ENCODE results near the gene ADAM23. TPM values are rescaled to one million over a fixed set of nuclear protein-coding genes. Genes with fewer than 3 reads are reported as not detected.
A peak's percentile ranks its signal among the peaks of the same experiment; 100 is the strongest.

ADAM23 gene
- total RNA-seq, 2 donors from 2014 or later: 0.06 to 0.07 TPM

DNA sequence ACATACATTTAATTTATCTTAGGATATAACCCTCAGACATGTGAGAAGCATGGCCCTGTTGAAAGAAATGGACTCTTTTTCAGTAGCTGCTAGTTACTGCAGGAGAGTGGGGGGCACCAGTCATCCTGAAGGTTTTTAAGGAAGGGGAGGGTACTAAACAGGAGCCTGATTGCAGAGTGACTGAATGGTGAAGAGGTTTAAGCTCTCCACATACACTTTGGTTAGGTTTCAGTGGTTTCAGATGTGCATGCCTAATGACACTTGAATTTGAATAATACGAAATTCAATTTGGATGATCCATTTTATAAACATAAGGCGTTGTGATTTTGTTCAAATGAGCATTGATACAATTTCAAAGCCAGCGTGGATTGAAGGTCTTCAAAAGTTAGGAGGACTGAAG is 188.0 kb downstream of the ADAM23 start:
- Mint-ChIP-seq H3K36me3 (no peaks in the 10 kb centered on the region), H3K9me3 (no peaks in the 10 kb centered on the region), H3K27ac (no peak overlapping the region)
- DNase-seq (ENCODE audit: low spot score in 2 of 2) (no peak), ATAC-seq (no peak)

DNA sequence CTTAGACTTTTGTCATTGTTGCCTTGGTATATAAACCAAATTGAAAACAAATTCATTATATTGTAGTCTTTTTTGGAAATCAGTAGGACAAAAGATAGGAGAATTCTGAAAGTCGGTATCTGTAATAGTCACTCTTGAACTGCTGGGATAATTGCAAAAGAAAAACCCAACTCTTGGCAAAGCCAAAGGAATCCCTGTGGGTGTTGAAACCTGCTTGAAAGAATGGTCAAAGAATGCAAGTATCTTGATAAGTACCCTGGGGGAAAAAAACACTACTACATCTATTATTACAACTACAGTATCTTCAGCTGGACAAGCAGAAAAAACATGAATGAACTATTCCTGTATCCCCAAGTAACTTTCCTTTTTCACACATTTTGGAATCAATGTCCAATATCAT is 191.7 kb downstream of the ADAM23 start:
- H3K27ac Mint-ChIP-seq: no peak overlapping the region
- ATAC-seq (no peak), DNase-seq (ENCODE audit: low spot score in 2 of 2) (no peak)
- H3K36me3 Mint-ChIP-seq: no peaks in the 10 kb centered on the region
- no peaks in the 10 kb centered on the region for H3K9me3 Mint-ChIP-seq

DNA sequence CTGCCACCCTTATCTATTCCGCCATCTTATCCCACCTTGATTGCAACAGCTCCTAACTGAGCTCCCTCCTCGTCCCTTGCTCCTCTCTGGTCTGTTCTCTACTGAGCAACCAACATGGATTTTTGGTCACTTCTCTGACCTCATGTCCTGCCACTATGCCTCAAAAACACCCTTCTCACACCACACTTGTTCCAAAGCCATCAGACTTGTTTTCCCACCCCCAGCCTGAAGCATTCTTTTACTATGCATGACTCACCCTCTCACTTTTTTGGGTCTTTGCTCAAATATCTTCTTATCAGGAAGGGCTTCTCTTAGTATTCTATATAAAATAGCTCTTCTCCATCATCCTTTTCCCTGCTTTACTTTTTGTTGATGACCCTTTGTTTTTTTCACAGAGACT is 196.3 kb downstream of the ADAM23 start:
- no peak overlapping the region for H3K27ac Mint-ChIP-seq

GRCh38 chr2:206641226-206641625 is 197.9 kb downstream of the ADAM23 start:
- H3K36me3 Mint-ChIP-seq: peaks cover 0 to 4% of the 10 kb centered on the region in 2 donors
- no peak for DNase-seq (ENCODE audit: low spot score in 2 of 2)
- no peak overlapping the region for H3K27ac Mint-ChIP-seq
- no peaks in the 10 kb centered on the region for H3K9me3 Mint-ChIP-seq
- no peak for ATAC-seq

More for the DNA sequence above, 196.3 kb downstream of the ADAM23 start:
- ATAC-seq (no peak), DNase-seq (ENCODE audit: low spot score in 2 of 2) (no peak)
- H3K36me3 Mint-ChIP-seq: peaks cover 0 to 4% of the 10 kb centered on the region in 2 donors
- no peaks in the 10 kb centered on the region for H3K9me3 Mint-ChIP-seq

GRCh38 chr2:206642075-206643025 is 199.0 kb downstream of the ADAM23 start, which contains the start of gene FAM237A:
Gene FAM237A, plus strand, starts transcription at chr2:206642487. Its CDS starts 1,750 bp downstream, at chr2:206644237.
- ATAC-seq (peak in 1 of 2 donors; percentile 34), DNase-seq (ENCODE audit: low spot score in 2 of 2) (peak in 1 of 2 donors; percentile 19)
- Mint-ChIP-seq H3K9me3 (no peaks in the 10 kb centered on the region), H3K27ac (no peak within 1 kb of the TSS), H3K36me3 (peaks cover 0 to 4% of the 10 kb centered on the region in 2 donors)

- DNase-seq (ENCODE audit: low spot score in 2 of 2): no peak
- Mint-ChIP-seq H3K9me3 (no peaks in the 10 kb centered on the region), H3K36me3 (no peaks in the 10 kb centered on the region), H3K27ac (no peak overlapping the region)
- ATAC-seq: no peak
Measured at GRCh38 chr2:206647985-206648384, 204.7 kb downstream of the ADAM23 start.

- H3K36me3 Mint-ChIP-seq: peaks cover 0 to 10% of the 10 kb centered on the region in 2 donors
Measured at GRCh38 chr2:206657087-206657486, 213.8 kb downstream of the ADAM23 start.

GRCh38 chr2:206665251-206665650 is 221.9 kb downstream of the ADAM23 start:
- no peaks in the 10 kb centered on the region for H3K9me3 Mint-ChIP-seq
- no peak overlapping the region for H3K27ac Mint-ChIP-seq
- DNase-seq (ENCODE audit: low spot score in 2 of 2) (no peak), ATAC-seq (no peak)
- H3K36me3 Mint-ChIP-seq: no peaks in the 10 kb centered on the region

More at GRCh38 chr2:206657087-206657486, 213.8 kb downstream of the ADAM23 start:
- Mint-ChIP-seq H3K27ac (no peak overlapping the region), H3K9me3 (peaks cover 7 to 12% of the 10 kb centered on the region in 2 donors)
- ATAC-seq (peak; percentile 32 to 39), DNase-seq (ENCODE audit: low spot score in 2 of 2) (no peak)

Other genes with a start within 250 kb of the ADAM23 start
- 10 to 100 TPM in 1 of 2 donors, 1 to 10 TPM in 1; 5.6 to 18.1 TPM for gene ZDBF2, start 168.9 kb upstream of the ADAM23 start, total RNA-seq
- not detected for gene FAM237A, start 199.0 kb downstream of the ADAM23 start, total RNA-seq